ENCODE data around the gene BORA.

DNA sequence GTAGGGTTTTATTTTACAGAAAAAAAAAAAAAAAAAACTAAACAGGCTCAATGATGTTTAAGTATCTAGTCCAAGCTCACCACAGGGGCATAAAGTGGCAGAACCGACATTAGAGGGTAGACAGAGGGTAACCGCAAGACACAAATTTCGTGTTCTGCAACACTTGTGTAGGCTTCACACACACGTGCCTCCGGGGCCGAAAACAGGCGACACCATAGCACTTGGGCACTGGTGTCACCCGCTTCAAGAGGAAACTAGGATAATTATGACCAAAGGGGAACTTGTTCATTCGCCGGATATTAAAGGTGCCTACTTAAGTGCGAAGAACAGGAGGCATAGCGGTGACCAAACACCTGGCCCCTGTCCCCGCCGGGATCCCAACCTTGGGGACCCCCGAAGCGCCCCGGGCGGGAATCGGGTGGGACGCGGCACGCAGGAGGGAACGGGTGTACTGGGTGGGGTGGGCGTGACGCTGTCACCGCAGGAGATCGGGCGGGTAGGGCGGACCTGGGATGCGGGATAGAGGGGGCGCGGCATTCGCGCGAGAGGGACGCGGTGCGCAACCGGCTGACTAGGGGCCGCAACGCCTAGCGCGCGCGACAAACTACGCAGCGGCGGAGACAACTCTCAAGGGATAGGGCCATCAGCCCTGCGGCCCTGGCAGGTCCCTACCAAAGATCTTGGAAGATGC lies 852 bp upstream of the BORA start:
- TF ChIP-seq, protein P1, sequence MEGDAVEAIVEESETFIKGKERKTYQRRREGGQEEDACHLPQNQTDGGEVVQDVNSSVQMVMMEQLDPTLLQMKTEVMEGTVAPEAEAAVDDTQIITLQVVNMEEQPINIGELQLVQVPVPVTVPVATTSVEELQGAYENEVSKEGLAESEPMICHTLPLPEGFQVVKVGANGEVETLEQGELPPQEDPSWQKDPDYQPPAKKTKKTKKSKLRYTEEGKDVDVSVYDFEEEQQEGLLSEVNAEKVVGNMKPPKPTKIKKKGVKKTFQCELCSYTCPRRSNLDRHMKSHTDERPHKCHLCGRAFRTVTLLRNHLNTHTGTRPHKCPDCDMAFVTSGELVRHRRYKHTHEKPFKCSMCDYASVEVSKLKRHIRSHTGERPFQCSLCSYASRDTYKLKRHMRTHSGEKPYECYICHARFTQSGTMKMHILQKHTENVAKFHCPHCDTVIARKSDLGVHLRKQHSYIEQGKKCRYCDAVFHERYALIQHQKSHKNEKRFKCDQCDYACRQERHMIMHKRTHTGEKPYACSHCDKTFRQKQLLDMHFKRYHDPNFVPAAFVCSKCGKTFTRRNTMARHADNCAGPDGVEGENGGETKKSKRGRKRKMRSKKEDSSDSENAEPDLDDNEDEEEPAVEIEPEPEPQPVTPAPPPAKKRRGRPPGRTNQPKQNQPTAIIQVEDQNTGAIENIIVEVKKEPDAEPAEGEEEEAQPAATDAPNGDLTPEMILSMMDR (conservative IDR thresholded peaks at IDR 0.05; ENCODE audit: low read depth in 2 of 2), result no peak
- TF ChIP-seq, protein P2, sequence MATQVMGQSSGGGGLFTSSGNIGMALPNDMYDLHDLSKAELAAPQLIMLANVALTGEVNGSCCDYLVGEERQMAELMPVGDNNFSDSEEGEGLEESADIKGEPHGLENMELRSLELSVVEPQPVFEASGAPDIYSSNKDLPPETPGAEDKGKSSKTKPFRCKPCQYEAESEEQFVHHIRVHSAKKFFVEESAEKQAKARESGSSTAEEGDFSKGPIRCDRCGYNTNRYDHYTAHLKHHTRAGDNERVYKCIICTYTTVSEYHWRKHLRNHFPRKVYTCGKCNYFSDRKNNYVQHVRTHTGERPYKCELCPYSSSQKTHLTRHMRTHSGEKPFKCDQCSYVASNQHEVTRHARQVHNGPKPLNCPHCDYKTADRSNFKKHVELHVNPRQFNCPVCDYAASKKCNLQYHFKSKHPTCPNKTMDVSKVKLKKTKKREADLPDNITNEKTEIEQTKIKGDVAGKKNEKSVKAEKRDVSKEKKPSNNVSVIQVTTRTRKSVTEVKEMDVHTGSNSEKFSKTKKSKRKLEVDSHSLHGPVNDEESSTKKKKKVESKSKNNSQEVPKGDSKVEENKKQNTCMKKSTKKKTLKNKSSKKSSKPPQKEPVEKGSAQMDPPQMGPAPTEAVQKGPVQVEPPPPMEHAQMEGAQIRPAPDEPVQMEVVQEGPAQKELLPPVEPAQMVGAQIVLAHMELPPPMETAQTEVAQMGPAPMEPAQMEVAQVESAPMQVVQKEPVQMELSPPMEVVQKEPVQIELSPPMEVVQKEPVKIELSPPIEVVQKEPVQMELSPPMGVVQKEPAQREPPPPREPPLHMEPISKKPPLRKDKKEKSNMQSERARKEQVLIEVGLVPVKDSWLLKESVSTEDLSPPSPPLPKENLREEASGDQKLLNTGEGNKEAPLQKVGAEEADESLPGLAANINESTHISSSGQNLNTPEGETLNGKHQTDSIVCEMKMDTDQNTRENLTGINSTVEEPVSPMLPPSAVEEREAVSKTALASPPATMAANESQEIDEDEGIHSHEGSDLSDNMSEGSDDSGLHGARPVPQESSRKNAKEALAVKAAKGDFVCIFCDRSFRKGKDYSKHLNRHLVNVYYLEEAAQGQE (IDR thresholded peaks at IDR 0.05; ENCODE audit: unreplicated experiment), result no peak
- TF ChIP-seq EZH2 (IDR thresholded peaks at IDR 0.05; ENCODE audit: low read depth, unreplicated experiment), result no peak
- TF ChIP-seq POLR2AphosphoS5 (IDR thresholded peaks at IDR 0.05; ENCODE audit: low read depth), result no peak
- TF ChIP-seq, protein P3, sequence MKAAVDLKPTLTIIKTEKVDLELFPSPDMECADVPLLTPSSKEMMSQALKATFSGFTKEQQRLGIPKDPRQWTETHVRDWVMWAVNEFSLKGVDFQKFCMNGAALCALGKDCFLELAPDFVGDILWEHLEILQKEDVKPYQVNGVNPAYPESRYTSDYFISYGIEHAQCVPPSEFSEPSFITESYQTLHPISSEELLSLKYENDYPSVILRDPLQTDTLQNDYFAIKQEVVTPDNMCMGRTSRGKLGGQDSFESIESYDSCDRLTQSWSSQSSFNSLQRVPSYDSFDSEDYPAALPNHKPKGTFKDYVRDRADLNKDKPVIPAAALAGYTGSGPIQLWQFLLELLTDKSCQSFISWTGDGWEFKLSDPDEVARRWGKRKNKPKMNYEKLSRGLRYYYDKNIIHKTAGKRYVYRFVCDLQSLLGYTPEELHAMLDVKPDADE (IDR thresholded peaks at IDR 0.05), result no peak
- no peak for TF ChIP-seq EZH2phosphoT487 (IDR thresholded peaks at IDR 0.05; ENCODE audit: unreplicated experiment)
- TF ChIP-seq CREB1 (CRISPR knock-in tag; IDR thresholded peaks at IDR 0.05; ENCODE audit: low read depth), result no peak
- no peak for TF ChIP-seq ZNF331 (CRISPR knock-in tag; IDR thresholded peaks at IDR 0.05; ENCODE audit: low read depth)
- no peak for TF ChIP-seq JUNB (IDR thresholded peaks at IDR 0.05; ENCODE audit: unreplicated experiment)
